GM06990 (cell line): Measurements from ENCODE around the gene EFNB2.

ENCODE experiments used
- DNase-seq: peaks from one replicate; pipeline ENCODE4 v3.0.0-alpha.2; 2011; ENCODE audit not compliant: insufficient read length; ENCODE audit errors: extremely low read depth
- H3K27me3 ChIP-seq: replicated peaks from 2 replicates; pipeline ENCODE4 v1.6.0; 2011; ENCODE audit warnings: low read length; ENCODE audit not compliant: control insufficient read depth, insufficient read depth
- H3K36me3 ChIP-seq: 2 replicates; pipeline ENCODE4 v1.5.1; 2011; ENCODE audit warnings: low read length; ENCODE audit not compliant: control insufficient read depth, insufficient read depth
- H3K4me3 ChIP-seq: replicated peaks from 2 replicates; pipeline ENCODE4 v1.5.1; 2011; ENCODE audit warnings: low read depth, mild to moderate bottlenecking, control low read depth, low read length
- TF ChIP-seq, protein P1 (sequence below): IDR thresholded peaks from 2 replicates; pipeline ENCODE4 v1.5.1; 2011; ENCODE audit warnings: low read length, control low read depth, mild to moderate bottlenecking, inconsistent platforms; ENCODE audit not compliant: insufficient read depth, poor library complexity, severe bottlenecking

EFNB2 gene

DNA sequence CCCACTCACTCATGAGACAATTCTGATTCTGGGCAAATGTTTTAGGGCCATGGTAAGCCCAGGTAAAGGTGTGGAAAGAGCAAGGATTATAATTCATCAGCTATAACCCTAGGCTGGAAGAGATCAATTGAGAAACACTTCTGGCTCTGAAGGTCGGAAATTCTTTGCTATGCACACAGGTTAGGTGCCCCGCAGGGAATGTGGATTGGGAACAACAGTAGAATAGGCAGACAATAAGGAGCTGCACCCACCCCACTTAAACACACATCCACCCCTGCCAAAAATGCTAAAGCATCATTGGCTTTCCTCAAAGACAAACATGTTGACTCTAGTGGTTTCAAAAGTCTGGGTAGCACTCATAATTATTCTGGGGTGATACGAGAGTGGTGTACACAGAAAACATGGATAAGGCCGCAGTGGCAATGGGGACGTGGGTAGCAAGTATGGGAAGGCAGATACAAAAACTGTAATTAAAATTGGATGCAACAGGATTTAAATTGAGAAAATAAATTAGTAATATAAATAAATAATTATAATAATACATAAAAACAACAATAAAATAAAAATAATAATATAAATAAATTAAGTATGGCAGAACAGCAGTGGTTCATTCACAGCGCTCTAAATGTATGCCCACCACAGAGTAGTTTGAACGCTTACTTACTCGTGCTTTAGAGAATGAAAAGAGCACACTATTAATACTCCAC is 8.6 kb downstream of the EFNB2 start:
- Histone ChIP-seq H3K4me3 (no peak overlapping the region), H3K27me3 (no peaks in the 10 kb centered on the region), H3K36me3 (no peaks in the 10 kb centered on the region)
- TF ChIP-seq, protein P1, sequence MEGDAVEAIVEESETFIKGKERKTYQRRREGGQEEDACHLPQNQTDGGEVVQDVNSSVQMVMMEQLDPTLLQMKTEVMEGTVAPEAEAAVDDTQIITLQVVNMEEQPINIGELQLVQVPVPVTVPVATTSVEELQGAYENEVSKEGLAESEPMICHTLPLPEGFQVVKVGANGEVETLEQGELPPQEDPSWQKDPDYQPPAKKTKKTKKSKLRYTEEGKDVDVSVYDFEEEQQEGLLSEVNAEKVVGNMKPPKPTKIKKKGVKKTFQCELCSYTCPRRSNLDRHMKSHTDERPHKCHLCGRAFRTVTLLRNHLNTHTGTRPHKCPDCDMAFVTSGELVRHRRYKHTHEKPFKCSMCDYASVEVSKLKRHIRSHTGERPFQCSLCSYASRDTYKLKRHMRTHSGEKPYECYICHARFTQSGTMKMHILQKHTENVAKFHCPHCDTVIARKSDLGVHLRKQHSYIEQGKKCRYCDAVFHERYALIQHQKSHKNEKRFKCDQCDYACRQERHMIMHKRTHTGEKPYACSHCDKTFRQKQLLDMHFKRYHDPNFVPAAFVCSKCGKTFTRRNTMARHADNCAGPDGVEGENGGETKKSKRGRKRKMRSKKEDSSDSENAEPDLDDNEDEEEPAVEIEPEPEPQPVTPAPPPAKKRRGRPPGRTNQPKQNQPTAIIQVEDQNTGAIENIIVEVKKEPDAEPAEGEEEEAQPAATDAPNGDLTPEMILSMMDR, result no peak
- DNase-seq, result no peak

DNA sequence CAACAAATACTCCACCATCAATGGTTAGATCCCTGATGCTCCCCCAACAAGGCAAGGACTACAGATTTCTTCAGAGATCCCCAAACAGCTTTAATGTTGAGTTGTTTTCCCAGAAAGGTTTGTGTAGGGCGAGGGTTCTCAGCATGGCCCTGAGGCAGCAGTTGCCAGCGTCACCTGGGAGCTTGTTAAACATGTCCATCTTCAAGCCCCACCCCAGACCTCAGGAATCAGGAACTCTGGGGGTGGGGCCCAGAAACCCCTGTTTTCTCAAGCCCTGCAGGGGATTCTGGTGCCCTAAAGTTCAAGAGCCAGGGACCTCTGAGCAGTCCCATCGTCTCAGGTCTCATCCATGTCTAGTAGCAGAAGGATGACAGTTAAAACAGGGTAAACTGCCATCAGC is 9.6 kb downstream of the EFNB2 start:
- TF ChIP-seq, protein P1, result no peak
- Histone ChIP-seq H3K27me3 (no peaks in the 10 kb centered on the region), H3K36me3 (no peaks in the 10 kb centered on the region), H3K4me3 (no peak overlapping the region)
- no peak for DNase-seq

DNA sequence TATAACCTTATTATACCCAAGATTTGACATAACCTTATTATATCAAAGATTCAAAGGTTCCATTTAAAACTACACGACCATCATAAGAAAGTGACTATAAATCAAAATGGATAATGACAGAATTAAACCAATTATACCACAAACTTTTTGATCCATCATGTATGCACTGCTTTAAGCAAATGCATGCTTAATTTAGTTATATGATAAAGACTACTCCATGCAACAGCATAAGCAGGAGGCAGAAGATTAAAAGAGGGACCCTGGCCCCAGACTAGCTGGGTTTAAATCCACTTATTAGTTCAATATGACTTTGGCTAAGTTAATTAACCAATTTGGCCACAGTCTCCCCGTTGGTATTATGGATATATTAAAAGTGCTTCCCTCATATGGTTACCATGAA is 11.4 kb downstream of the EFNB2 start:
- DNase-seq, result no peak
- TF ChIP-seq, protein P1, result no peak
- H3K4me3 ChIP-seq, result no peak overlapping the region
- H3K27me3 ChIP-seq, result no peaks in the 10 kb centered on the region
- H3K36me3 ChIP-seq, result no peaks in the 10 kb centered on the region

DNA sequence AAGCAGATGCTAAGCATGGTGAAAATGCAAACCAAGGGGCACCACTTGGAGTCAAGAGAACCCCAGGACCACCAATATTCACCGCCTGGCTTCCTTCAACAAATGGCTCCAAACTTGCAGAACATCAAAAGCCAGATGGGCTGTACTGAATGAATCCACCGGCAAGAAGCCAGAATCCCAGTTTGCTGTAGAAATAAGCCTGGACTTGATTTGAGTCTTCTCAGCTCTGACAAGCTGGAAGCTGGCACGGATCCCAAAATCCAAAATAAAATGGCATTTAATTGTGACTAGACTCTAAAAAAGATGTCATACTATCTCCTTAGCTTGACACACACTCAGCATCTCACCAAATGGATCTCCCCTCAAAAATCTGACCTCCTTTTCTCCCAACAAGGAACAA is 11.9 kb downstream of the EFNB2 start:
- Histone ChIP-seq H3K27me3 (no peaks in the 10 kb centered on the region), H3K36me3 (no peaks in the 10 kb centered on the region), H3K4me3 (no peak overlapping the region)
- TF ChIP-seq, protein P1, result no peak
- no peak for DNase-seq

GRCh38 chr13:106522898-106523525 is 12.4 kb downstream of the EFNB2 start:
- no peaks in the 10 kb centered on the region for H3K36me3 ChIP-seq
- TF ChIP-seq, protein P1, result no peak
- H3K4me3 ChIP-seq, result no peak overlapping the region
- H3K27me3 ChIP-seq, result no peaks in the 10 kb centered on the region
- DNase-seq, result no peak
